Right lobe of liver (tissue), 6 donors: ENCODE results near the gene ZSWIM1. TPM values are rescaled to one million over a fixed set of nuclear protein-coding genes. Genes with fewer than 3 reads are reported as not detected.

ENCODE experiments used
- ATAC-seq, 4 donors: fragments of 200-7000 bp; cut with Tn5 transposase; one replicate each; pipeline ENCODE4 v1.9.1; 2020; ENCODE audit warnings: mild to moderate bottlenecking in 4 of 4, moderate library complexity in 4 of 4
- DNase-seq, 3 donors: peaks; one replicate each; pipeline ENCODE4 v3.0.0-alpha.2; 2020
- H3K27ac ChIP-seq, 3 donors: fragments of 200-600 bp; one replicate each; pipeline ENCODE4 v1.8.0; 2022
- H3K27me3 ChIP-seq, 2 donors: fragments of 200-600 bp; one replicate each; pipeline ENCODE4 v1.8.0; 2022
- H3K36me3 ChIP-seq, 4 donors: fragments of 200-600 bp; sonication (generic) in 1 of 4; one replicate each; pipeline versions ENCODE4 v1.5.1 to v1.8.0; 2017 to 2022; ENCODE audit warnings: control low read depth in 1 of 4
- H3K4me1 ChIP-seq, 4 donors: fragments of 200-600 bp; sonication (generic) in 1 of 4; one replicate each; pipeline versions ENCODE4 v1.5.1 to v1.8.0; 2017 to 2022; ENCODE audit warnings: control low read depth in 1 of 4
- H3K4me3 ChIP-seq, 3 donors: fragments of 200-600 bp; one replicate each; pipeline ENCODE4 v1.8.0; 2022
- H3K9me3 ChIP-seq, 4 donors: fragments of 200-600 bp; sonication (generic) in 1 of 4; one replicate each; pipeline versions ENCODE4 v1.5.1 to v1.8.0; 2017 to 2022; ENCODE audit warnings: control low read depth in 1 of 4
- CTCF ChIP-seq, 4 donors: fragments of 200-600 bp in 3 of 4; fragments of 450-650 bp in 1 of 4; IDR thresholded peaks; one replicate each; pipeline versions ENCODE4 v1.5.1 to v1.8.0; 2016 to 2022; ENCODE audit warnings: antibody characterized with exemption in 4 of 4, mild to moderate bottlenecking in 2 of 4
- POLR2A ChIP-seq: fragments of 450-650 bp; IDR thresholded peaks from one replicate; pipeline ENCODE4 v1.6.1; 2017; ENCODE audit warnings: antibody characterized with exemption, mild to moderate bottlenecking
- WGBS: methylation state at CpG from one replicate; pipeline ENCODE4 v1.1.6; 2018; ENCODE audit warnings: low coverage, low lambda C conversion rate; ENCODE audit not compliant: insufficient coverage; ENCODE audit errors: missing lambda C conversion rate; 5-methylcytosine and 5-hydroxymethylcytosine counted together
- intact Hi-C, 2 donors: fragments of 100-400 bp; cut with DNase I; formaldehyde crosslinking; loops; one replicate each; pipeline versions ENCODE4 v1.11.2 to v1.14.1; 2022
- total RNA-seq, 6 experiments: library from RNA; depleted of rRNA in 2 of 6; stranded (reverse); fragments of >200 nt in 2 of 6; fragmentation: NEBNext Ultra II Directional in 3 of 6; extraction: Animal tissue kit (Norgen Biotek cat#: 25700) in 3 of 6; gene quantifications; one replicate each; pipeline versions ENCODE4 v1.1.0 to v1.2.4, GENCODE V29; 2016 to 2023
- donor health status: DM: no; HTN: yes; CAD: no.
- donor health status: DM: no; HTN: no; CAD: no.
- donor health status: DM: no; HTN: no; CAD: no.
- donor health status: DM: no; HTN: yes; CAD: no.
- donor health status: DM: no; HTN: yes; CAD: no.

Gene ZSWIM1
- total RNA-seq, 6 experiments from 2014 or later, result 2.4 to 3.3 (median 3.1) TPM

DNA sequence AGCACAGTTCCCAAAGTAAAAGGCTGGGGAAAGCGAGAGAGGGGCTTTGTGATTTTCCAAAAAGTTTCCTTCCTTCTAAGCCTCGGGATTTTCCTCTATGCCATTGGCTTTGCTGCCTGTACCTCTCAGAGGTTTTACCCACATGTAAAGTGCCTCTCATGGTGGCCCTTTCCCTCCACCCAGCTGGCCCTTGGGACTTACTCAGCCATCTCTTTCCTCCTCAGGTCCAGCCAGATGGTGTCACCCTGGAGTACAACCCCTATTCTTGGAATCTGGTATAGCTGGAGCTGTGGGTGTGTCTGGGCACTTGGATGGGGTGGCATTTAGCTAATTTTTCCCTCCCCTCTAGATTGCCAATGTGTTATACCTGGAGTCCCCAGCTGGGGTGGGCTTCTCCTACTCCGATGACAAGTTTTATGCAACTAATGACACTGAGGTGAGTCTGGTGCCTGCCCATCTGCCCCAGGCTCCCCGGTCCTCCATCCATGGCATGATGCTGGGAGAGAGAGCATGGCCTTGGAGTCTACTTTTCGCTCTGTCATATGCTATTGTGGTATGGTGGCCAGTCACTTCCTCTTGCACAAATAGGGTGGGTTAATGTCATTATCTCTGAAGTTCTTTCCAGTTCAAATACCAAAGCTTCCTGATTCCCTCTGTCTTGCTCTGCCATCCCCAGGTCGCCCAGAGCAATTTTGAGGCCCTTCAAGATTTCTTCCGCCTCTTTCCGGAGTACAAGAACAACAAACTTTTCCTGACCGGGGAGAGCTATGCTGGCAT is 11.2 kb downstream of the ZSWIM1 start:
- peak in 1 of 4 donors; percentile 6 for TF ChIP-seq CTCF (IDR thresholded peaks at IDR 0.05)
- TF ChIP-seq POLR2A, result no peak
- no peaks in the 10 kb centered on the region for H3K9me3 ChIP-seq
- intact Hi-C loops, result loop anchor here in 1 of 2 donors (10.0 kb wide), 1 partner anchor 53 kb away; no protein-coding TSS in a partner anchor
- H3K4me1 ChIP-seq, result peaks cover 0 to 38% (median 6%) of the 10 kb centered on the region in 4 donors
- no peaks in the 10 kb centered on the region for H3K27me3 ChIP-seq
- H3K27ac ChIP-seq, result peak overlapping the region in 2 of 3 donors; percentile 81 to 82
- peaks cover 0 to 34% (median 17%) of the 10 kb centered on the region in 4 donors for H3K36me3 ChIP-seq
- 56% methylated on average over 8 of the region's 9 CpGs for WGBS
- peak in 1 of 4 donors; percentile 23 for ATAC-seq
- no peak for DNase-seq
- H3K4me3 ChIP-seq, result peak overlapping the region; percentile 75 to 93 (median 77)

- no peak overlapping the region for H3K4me3 ChIP-seq
- WGBS, result 63% methylated on average over 1 of the region's 4 CpGs
- ATAC-seq (no peak), DNase-seq (peak in 1 of 3 donors; percentile 28)
- H3K27ac ChIP-seq, result no peak overlapping the region
- no peaks in the 10 kb centered on the region for H3K9me3 ChIP-seq
- peaks cover 0 to 38% (median 6%) of the 10 kb centered on the region in 4 donors for H3K4me1 ChIP-seq
- peaks cover 0 to 38% (median 19%) of the 10 kb centered on the region in 4 donors for H3K36me3 ChIP-seq
- TF ChIP-seq CTCF (IDR thresholded peaks at IDR 0.05) (no peak), POLR2A (no peak)
- intact Hi-C loops, result loop anchor here in 1 of 2 donors (10.0 kb wide), 1 partner anchor 52 kb away; no protein-coding TSS in a partner anchor
- H3K27me3 ChIP-seq, result no peaks in the 10 kb centered on the region
Observed at GRCh38 chr20:45892828-45893500, 11.9 kb downstream of the ZSWIM1 start.

GRCh38 chr20:45893831-45894230 is 12.8 kb downstream of the ZSWIM1 start:
- Histone ChIP-seq H3K4me1 (peaks cover 0 to 35% (median 5%) of the 10 kb centered on the region in 4 donors), H3K27me3 (no peaks in the 10 kb centered on the region), H3K36me3 (peaks cover 0 to 38% (median 19%) of the 10 kb centered on the region in 4 donors), H3K27ac (no peak overlapping the region), H3K9me3 (no peaks in the 10 kb centered on the region), H3K4me3 (no peak overlapping the region)
- ATAC-seq (no peak), DNase-seq (no peak)
- no peak for TF ChIP-seq POLR2A
- no peak for TF ChIP-seq CTCF (IDR thresholded peaks at IDR 0.05)
- WGBS, result 68% methylated on average over 3 of the region's 4 CpGs
- intact Hi-C loops, result loop anchor here in 1 of 2 donors (10.0 kb wide), 1 partner anchor 51 kb away; no protein-coding TSS in a partner anchor

GRCh38 chr20:45894797-45895196 is 13.8 kb downstream of the ZSWIM1 start:
- DNase-seq, result no peak
- intact Hi-C loops, result loop anchor here in 1 of 2 donors (10.0 kb wide), 1 partner anchor 50 kb away; no protein-coding TSS in a partner anchor
- Histone ChIP-seq H3K36me3 (peaks cover 0 to 38% (median 19%) of the 10 kb centered on the region in 4 donors), H3K27ac (no peak overlapping the region), H3K9me3 (no peaks in the 10 kb centered on the region), H3K4me3 (no peak overlapping the region), H3K4me1 (peaks cover 0 to 25% (median 3%) of the 10 kb centered on the region in 4 donors), H3K27me3 (no peaks in the 10 kb centered on the region)
- ATAC-seq, result no peak
- no CpG with 5 or more reads among the region's 12 CpGs for WGBS
- TF ChIP-seq CTCF (IDR thresholded peaks at IDR 0.05) (no peak), POLR2A (no peak)
